Muscle layer of colon (tissue), 2 donors: ENCODE data around the gene RANBP3.
A peak's percentile ranks its signal among the peaks of the same experiment; 100 is the strongest.

ENCODE experiments used
- H3K27ac ChIP-seq: one replicate; pipeline ENCODE4 v1.7.0; 2013; ENCODE audit warnings: low read depth, mild to moderate bottlenecking, low read length, moderate library complexity
- H3K27me3 ChIP-seq, 2 donors: one replicate each; pipeline ENCODE4 v1.7.0; 2013; ENCODE audit warnings: low read length in 2 of 2, mild to moderate bottlenecking in 2 of 2; ENCODE audit not compliant: insufficient read depth in 2 of 2, control insufficient read depth in 1 of 2
- H3K36me3 ChIP-seq: one replicate; pipeline ENCODE4 v1.7.0; 2013; ENCODE audit warnings: mild to moderate bottlenecking, low read length; ENCODE audit not compliant: insufficient read depth
- H3K4me1 ChIP-seq: one replicate; pipeline ENCODE4 v1.7.0; 2013; ENCODE audit warnings: mild to moderate bottlenecking, low read length; ENCODE audit not compliant: insufficient read depth
- H3K4me3 ChIP-seq, 2 donors: one replicate each; pipeline ENCODE4 v1.7.0; 2013; ENCODE audit warnings: low read length in 2 of 2, low read depth in 1 of 2, mild to moderate bottlenecking in 1 of 2, moderate library complexity in 1 of 2
- H3K9ac ChIP-seq: one replicate; pipeline ENCODE4 v1.7.0; 2013; ENCODE audit warnings: low read length
- H3K9me3 ChIP-seq: one replicate; pipeline ENCODE4 v1.7.0; 2013; ENCODE audit warnings: mild to moderate bottlenecking, low read length
- donor health status: abdominal sarcoma.
- donor health status: Adenocarcinoma of cecum.

Gene RANBP3

GRCh38 chr19:5914946-5915781 lies 62.8 kb downstream of the RANBP3 start:
- H3K4me1 ChIP-seq, result peaks cover 12% of the 10 kb centered on the region
- H3K4me3 ChIP-seq, result no peak overlapping the region
- H3K9me3 ChIP-seq, result no peaks in the 10 kb centered on the region
- no peaks in the 10 kb centered on the region for H3K27me3 ChIP-seq
- H3K9ac ChIP-seq, result no peak overlapping the region
- H3K27ac ChIP-seq, result peak overlapping the region; percentile 46
- peaks cover 49% of the 10 kb centered on the region for H3K36me3 ChIP-seq

- peak overlapping the region; percentile 46 for H3K27ac ChIP-seq
- no peaks in the 10 kb centered on the region for H3K9me3 ChIP-seq
- H3K36me3 ChIP-seq, result peaks cover 48% of the 10 kb centered on the region
- no peak overlapping the region for H3K4me3 ChIP-seq
- no peak overlapping the region for H3K9ac ChIP-seq
- no peaks in the 10 kb centered on the region for H3K27me3 ChIP-seq
- H3K4me1 ChIP-seq, result peaks cover 12% of the 10 kb centered on the region
Measured at GRCh38 chr19:5914358-5914774, 63.6 kb downstream of the RANBP3 start.

- Histone ChIP-seq H3K4me1 (peaks cover 12% of the 10 kb centered on the region), H3K9me3 (no peaks in the 10 kb centered on the region), H3K27me3 (no peaks in the 10 kb centered on the region), H3K4me3 (no peak within 1 kb of the TSS), H3K9ac (no peak within 1 kb of the TSS), H3K27ac (peak within 1 kb of the TSS; percentile 46), H3K36me3 (peaks cover 48% of the 10 kb centered on the region)
Measured at GRCh38 chr19:5913739-5914357, 64.1 kb downstream of the RANBP3 start, which contains the start of gene CAPS. Gene CAPS (plus strand): TSS chr19:5914254. CDS start chr19:5914407, 153 bp downstream.

- H3K4me3 ChIP-seq, result no peak overlapping the region
- no peak overlapping the region for H3K9ac ChIP-seq
- no peaks in the 10 kb centered on the region for H3K9me3 ChIP-seq
- no peaks in the 10 kb centered on the region for H3K27me3 ChIP-seq
- peaks cover 26% of the 10 kb centered on the region for H3K36me3 ChIP-seq
- peaks cover 12% of the 10 kb centered on the region for H3K4me1 ChIP-seq
- H3K27ac ChIP-seq, result no peak overlapping the region
Measured at GRCh38 chr19:5911366-5911765, 66.6 kb downstream of the RANBP3 start.

- no peak overlapping the region for H3K9ac ChIP-seq
- H3K4me3 ChIP-seq, result no peak overlapping the region
- H3K4me1 ChIP-seq, result peaks cover 14% of the 10 kb centered on the region
- no peaks in the 10 kb centered on the region for H3K9me3 ChIP-seq
- H3K27me3 ChIP-seq, result no peaks in the 10 kb centered on the region
- H3K27ac ChIP-seq, result no peak overlapping the region
- peaks cover 18% of the 10 kb centered on the region for H3K36me3 ChIP-seq
Measured at GRCh38 chr19:5910638-5910907, 67.4 kb downstream of the RANBP3 start.

- Histone ChIP-seq H3K36me3 (peaks cover 13% of the 10 kb centered on the region), H3K9ac (no peak overlapping the region), H3K4me1 (peaks cover 9% of the 10 kb centered on the region), H3K27me3 (no peaks in the 10 kb centered on the region), H3K4me3 (no peak overlapping the region), H3K9me3 (no peaks in the 10 kb centered on the region), H3K27ac (no peak overlapping the region)
Measured at GRCh38 chr19:5908773-5909442, 69.0 kb downstream of the RANBP3 start.

GRCh38 chr19:5907241-5907640 lies 70.7 kb downstream of the RANBP3 start:
- no peak overlapping the region for H3K9ac ChIP-seq
- H3K4me1 ChIP-seq, result peaks cover 16% of the 10 kb centered on the region
- H3K36me3 ChIP-seq, result peaks cover 13% of the 10 kb centered on the region
- no peaks in the 10 kb centered on the region for H3K27me3 ChIP-seq
- no peaks in the 10 kb centered on the region for H3K9me3 ChIP-seq
- no peak overlapping the region for H3K27ac ChIP-seq
- no peak overlapping the region for H3K4me3 ChIP-seq

GRCh38 chr19:5905114-5905778 lies 72.7 kb downstream of the RANBP3 start:
- peak overlapping the region; percentile 70 to 80 for H3K4me3 ChIP-seq
- no peaks in the 10 kb centered on the region for H3K9me3 ChIP-seq
- peak overlapping the region; percentile 90 for H3K27ac ChIP-seq
- peaks cover 18% of the 10 kb centered on the region for H3K4me1 ChIP-seq
- H3K27me3 ChIP-seq, result no peaks in the 10 kb centered on the region
- H3K36me3 ChIP-seq, result peaks cover 13% of the 10 kb centered on the region
- peak overlapping the region; percentile 71 for H3K9ac ChIP-seq

GRCh38 chr19:5904352-5905113 lies 73.4 kb downstream of the RANBP3 start, which contains the start of gene VMAC:
Gene VMAC (plus strand): TSS chr19:5904872. CDS start chr19:5904891, 19 bp downstream.
- peak within 1 kb of the TSS; percentile 96 for H3K27ac ChIP-seq
- peak within 1 kb of the TSS; percentile 99 for H3K9ac ChIP-seq
- no peaks in the 10 kb centered on the region for H3K27me3 ChIP-seq
- H3K4me1 ChIP-seq, result peaks cover 18% of the 10 kb centered on the region
- peak within 1 kb of the TSS; percentile 98 to 99 for H3K4me3 ChIP-seq
- peaks cover 6% of the 10 kb centered on the region for H3K36me3 ChIP-seq
- H3K9me3 ChIP-seq, result no peaks in the 10 kb centered on the region

- H3K36me3 ChIP-seq, result no peaks in the 10 kb centered on the region
- H3K27me3 ChIP-seq, result no peaks in the 10 kb centered on the region
- H3K9ac ChIP-seq, result peak within 1 kb of the TSS; percentile 99
- H3K4me1 ChIP-seq, result peaks cover 18% of the 10 kb centered on the region
- H3K4me3 ChIP-seq, result peak within 1 kb of the TSS; percentile 98 to 99
- H3K27ac ChIP-seq, result peak within 1 kb of the TSS; percentile 96
- no peaks in the 10 kb centered on the region for H3K9me3 ChIP-seq
Measured at GRCh38 chr19:5903624-5904351, 74.2 kb downstream of the RANBP3 start, which contains the start of gene NDUFA11. Gene NDUFA11 (minus strand): TSS chr19:5903790. CDS start chr19:5903708, 82 bp downstream.
